ENCODE data around the gene UBB. TPM values are rescaled to one million over a fixed set of nuclear protein-coding genes. Genes with fewer than 3 reads are reported as not detected.

The UBB gene
- total and polyA plus RNA-seq, 9 of the 15 experiments (the other 6 are each of a cell fraction or from before 2014, with no cell fraction given) = 1,069 to 4,143 (median 1,696) TPM

DNA sequence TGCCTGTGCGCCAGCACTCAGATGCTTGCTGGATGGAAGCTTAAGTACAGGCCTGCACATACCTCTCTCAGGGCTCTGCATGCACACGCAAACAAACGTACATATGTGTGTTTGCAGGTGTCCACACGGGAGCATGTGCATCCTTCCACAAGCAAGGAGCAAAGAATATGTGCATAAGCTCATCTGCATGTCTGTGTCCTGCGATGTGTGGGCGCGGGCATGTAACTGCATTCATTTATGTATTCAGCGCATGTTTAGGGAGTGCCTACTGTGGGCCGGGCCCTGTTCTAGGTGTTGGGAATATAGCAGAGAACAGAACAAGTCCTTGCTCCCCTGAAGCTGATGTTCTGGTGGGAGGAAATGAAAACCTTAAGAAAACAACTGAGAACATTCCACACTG, 48.2 kb downstream of the UBB start:
- H3K79me2 ChIP-seq (ENCODE audit: control insufficient read depth, insufficient read depth, low read length) = no peaks in the 10 kb centered on the region; the same call in 2 of the 3 replicates
- peaks cover 49% of the 10 kb centered on the region; the same call in 2 of the 3 replicates for H3K36me3 ChIP-seq (ENCODE audit: control insufficient read depth, insufficient read depth, low read length)
- H3K27ac ChIP-seq (ENCODE audit: extremely low read depth, low read depth, low read length) = no peak overlapping the region
- H3K4me3 ChIP-seq = no peak overlapping the region
- TF ChIP-seq, protein P1, sequence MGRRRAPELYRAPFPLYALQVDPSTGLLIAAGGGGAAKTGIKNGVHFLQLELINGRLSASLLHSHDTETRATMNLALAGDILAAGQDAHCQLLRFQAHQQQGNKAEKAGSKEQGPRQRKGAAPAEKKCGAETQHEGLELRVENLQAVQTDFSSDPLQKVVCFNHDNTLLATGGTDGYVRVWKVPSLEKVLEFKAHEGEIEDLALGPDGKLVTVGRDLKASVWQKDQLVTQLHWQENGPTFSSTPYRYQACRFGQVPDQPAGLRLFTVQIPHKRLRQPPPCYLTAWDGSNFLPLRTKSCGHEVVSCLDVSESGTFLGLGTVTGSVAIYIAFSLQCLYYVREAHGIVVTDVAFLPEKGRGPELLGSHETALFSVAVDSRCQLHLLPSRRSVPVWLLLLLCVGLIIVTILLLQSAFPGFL (CRISPR knock-in tag; IDR thresholded peaks at IDR 0.05) = no peak
- TF ChIP-seq, protein P2, sequence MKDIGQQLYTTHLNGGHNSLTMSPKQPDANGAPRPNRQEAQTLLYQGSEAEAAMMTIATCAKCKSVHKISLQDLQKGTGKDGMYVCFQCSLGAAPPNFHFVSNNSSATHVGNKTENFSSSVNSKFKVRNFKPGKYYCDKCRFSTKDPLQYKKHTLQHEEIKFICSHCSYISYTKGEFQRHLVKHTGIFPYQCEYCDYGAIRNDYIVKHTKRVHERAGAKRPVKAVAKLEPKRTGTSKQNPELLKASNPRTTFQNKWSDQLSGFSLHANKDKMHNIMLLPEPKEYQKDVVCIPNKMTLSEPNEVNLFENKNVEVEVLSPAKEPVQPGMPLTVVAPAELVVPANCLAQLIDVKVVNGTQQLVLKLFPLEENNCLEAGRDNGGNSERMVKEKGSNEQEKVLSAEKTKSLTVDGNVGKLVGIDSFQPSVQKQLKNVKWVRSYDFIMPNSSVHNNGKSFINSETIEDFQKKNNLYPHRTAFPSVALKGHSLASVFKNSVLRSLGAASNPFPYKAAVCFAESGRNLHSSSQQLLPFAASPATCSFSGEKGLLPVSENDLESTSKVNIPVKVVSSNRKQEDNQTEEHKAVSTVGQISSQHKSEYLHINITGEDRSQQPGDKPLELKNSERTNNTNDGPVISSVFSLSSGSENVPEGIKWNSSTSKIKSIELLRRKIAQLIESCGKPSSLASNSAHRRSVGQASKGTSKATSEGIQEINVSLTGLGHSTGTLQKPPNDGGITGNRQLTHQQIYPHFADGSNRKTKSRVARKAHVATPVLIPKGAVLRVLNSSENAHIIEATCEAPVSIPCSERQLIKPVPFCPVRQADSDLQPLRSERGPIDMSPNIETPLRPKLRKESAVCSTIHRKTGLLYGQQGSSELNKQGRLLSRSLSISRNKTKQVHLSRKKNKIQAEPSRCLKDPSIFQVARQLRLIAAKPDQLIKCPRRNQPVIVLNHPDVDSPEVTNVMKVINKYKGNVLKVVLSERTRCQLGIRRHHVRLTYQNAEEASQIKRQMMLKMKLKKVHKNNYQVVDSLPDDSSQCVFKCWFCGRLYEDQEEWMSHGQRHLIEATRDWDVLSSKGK (CRISPR knock-in tag; IDR thresholded peaks at IDR 0.05) = no peak
- TF ChIP-seq SMARCC2 (IDR thresholded peaks at IDR 0.05; ENCODE audit: low read depth) = no peak
- no peak for TF ChIP-seq STAG1 (CRISPR knock-in tag; IDR thresholded peaks at IDR 0.05; ENCODE audit: borderline replicate concordance)
- TF ChIP-seq ZNF583 (CRISPR knock-in tag; IDR thresholded peaks at IDR 0.05) = no peak
- H3K9ac ChIP-seq (ENCODE audit: insufficient read depth in 1 of 2, low read depth in 2 of 2, low read length in 2 of 2) = no peak overlapping the region
- in situ Hi-C loops (cut with MboI) = no loop called here
- 94% methylated on average over 9 of the region's 9 CpGs for WGBS (ENCODE audit: insufficient coverage, low coverage, missing lambda C conversion rate)
- H3K27me3 ChIP-seq (ENCODE audit: control insufficient read depth in 2 of 2, insufficient read depth in 2 of 2, low read length in 2 of 2) = no peaks in the 10 kb centered on the region
- H4K20me1 ChIP-seq (replicated peaks; ENCODE audit: control insufficient read depth, insufficient read depth, low read length) = no peaks in the 10 kb centered on the region
- no TSS peak for BruUV-seq (replicated peaks)
- FAIRE-seq (no peak), DNase-seq (ENCODE audit: extremely low read depth in 1 of 4, low spot score in 3 of 4) (no peak), ATAC-seq (no peak)
- H3K9me1 ChIP-seq (ENCODE audit: control insufficient read depth, insufficient read depth, low read length) = no peaks in the 10 kb centered on the region
- no peaks in the 10 kb centered on the region for H3K9me3 ChIP-seq (replicated peaks; ENCODE audit: control insufficient read depth, insufficient read depth, low read depth, low read length)
- no peak overlapping the region for H2AFZ ChIP-seq (ENCODE audit: low read depth, low read length)
- H3K4me1 ChIP-seq (replicated peaks in 1 of 2; ENCODE audit: control insufficient read depth in 2 of 2, insufficient read depth in 2 of 2, low read length in 2 of 2) = peaks cover 3 to 6% of the 10 kb centered on the region in 2 experiments; a peak in 3 of 5 replicates
- ChIA-PET POLR2A (interaction anchor here (1.3 kb wide), 1 partner anchor 10 kb away, joined by 6 read pairs; no protein-coding TSS in a partner anchor), CTCF (ENCODE audit: low intra/inter-chr PET ratio) (no interaction called here)
- H3K4me2 ChIP-seq (ENCODE audit: insufficient read depth, low read length) = no peak overlapping the region
- intact Hi-C loops (cut with micrococcal nuclease) = no loop called here

Data from K562 (cell line).